Hepatocyte (in vitro differentiated cells): Measurements from ENCODE around the gene KIAA0753. TPM values are rescaled to one million over a fixed set of nuclear protein-coding genes. Genes with fewer than 3 reads are reported as not detected.

Source experiments
- DNase-seq: peaks from one replicate; pipeline ENCODE4 v3.0.0-alpha.2; 2016; ENCODE audit warnings: low spot score
- H2AFZ ChIP-seq: fragments of 200-600 bp; sonication (generic); 2 replicates; pipeline ENCODE4 v1.6.0; 2016; ENCODE audit warnings: antibody characterized with exemption, mild to moderate bottlenecking
- H3K27ac ChIP-seq: fragments of 200-600 bp; sonication (generic); 2 replicates; pipeline ENCODE4 v1.5.1; 2016; ENCODE audit warnings: mild to moderate bottlenecking
- H3K27me3 ChIP-seq: fragments of 200-600 bp; sonication (generic); 2 replicates; pipeline ENCODE4 v1.6.1; 2016
- H3K36me3 ChIP-seq: fragments of 200-600 bp; sonication (generic); replicated peaks from 2 replicates; pipeline ENCODE4 v1.5.1; 2016; ENCODE audit warnings: low read depth; ENCODE audit not compliant: insufficient read depth
- H3K4me1 ChIP-seq: fragments of 200-600 bp; sonication (generic); 2 replicates; pipeline ENCODE4 v1.5.1; 2016; ENCODE audit warnings: mild to moderate bottlenecking, moderate library complexity; ENCODE audit not compliant: insufficient read depth
- H3K4me2 ChIP-seq: fragments of 200-600 bp; sonication (generic); 2 replicates; pipeline ENCODE4 v1.6.0; 2016
- H3K4me3 ChIP-seq: fragments of 200-600 bp; sonication (generic); 2 replicates; pipeline ENCODE4 v1.5.1; 2016; ENCODE audit warnings: mild to moderate bottlenecking
- H3K79me2 ChIP-seq: fragments of 200-600 bp; sonication (generic); 2 replicates; pipeline ENCODE4 v1.6.0; 2017; ENCODE audit warnings: mild to moderate bottlenecking
- H3K9me2 ChIP-seq: fragments of 200-600 bp; sonication (generic); replicated peaks from 2 replicates; pipeline ENCODE4 v1.6.0; 2017; ENCODE audit warnings: mild to moderate bottlenecking; ENCODE audit not compliant: insufficient read depth
- H3K9me3 ChIP-seq: fragments of 200-600 bp; sonication (generic); 2 replicates; pipeline ENCODE4 v1.5.1; 2016; ENCODE audit warnings: low read depth, mild to moderate bottlenecking
- H4K20me1 ChIP-seq: fragments of 200-600 bp; sonication (generic); 2 replicates; pipeline ENCODE4 v1.6.0; 2016; ENCODE audit warnings: mild to moderate bottlenecking; ENCODE audit not compliant: insufficient read depth, poor library complexity, severe bottlenecking
- CTCF ChIP-seq: fragments of 200-600 bp; sonication (generic); IDR thresholded peaks from 2 replicates; pipeline ENCODE4 v1.5.1; 2016; ENCODE audit warnings: antibody characterized with exemption, mild to moderate bottlenecking; ENCODE audit not compliant: poor library complexity
- EZH2 ChIP-seq: fragments of 200-600 bp; sonication (generic); IDR thresholded peaks from 2 replicates; pipeline ENCODE4 v1.6.1; 2016; ENCODE audit warnings: antibody characterized with exemption, mild to moderate bottlenecking, borderline replicate concordance
- EZH2phosphoT487 ChIP-seq: fragments of 200-600 bp; sonication (generic); IDR thresholded peaks from one replicate; pipeline ENCODE4 v1.6.1; 2018; ENCODE audit warnings: antibody characterized with exemption, mild to moderate bottlenecking, low read depth, moderate library complexity; ENCODE audit not compliant: unreplicated experiment, severe bottlenecking
- WGBS: methylation state at CpG from one replicate; pipeline ENCODE4 v1.1.6; 2016; ENCODE audit warnings: low lambda C conversion rate; ENCODE audit errors: missing lambda C conversion rate; 5-methylcytosine and 5-hydroxymethylcytosine counted together
- polyA plus RNA-seq: library from polyadenylated mRNA; unstranded; fragments of >200 nt; fragmentation: Nextera tagmentation; extraction: Ambion mirVana; gene quantifications from 2 replicates; pipeline ENCODE4 v1.2.1, GENCODE V29; 2016
- total RNA-seq: library from RNA; depleted of rRNA; stranded (reverse); fragments of >200 nt; gene quantifications from 2 replicates; pipeline ENCODE4 v1.2.3, GENCODE V29; 2014

Gene KIAA0753
- total and polyA plus RNA-seq, 2 experiments from 2014 or later, result 6.0 to 12.0 TPM

GRCh38 chr17:6559753-6560215 lies 80.7 kb downstream of the KIAA0753 start:
- Histone ChIP-seq H3K4me2 (no peak overlapping the region), H3K9me2 (no peaks in the 10 kb centered on the region), H3K27ac (no peak overlapping the region), H3K4me3 (no peak overlapping the region), H2AFZ (no peak overlapping the region), H3K9me3 (no peaks in the 10 kb centered on the region), H3K27me3 (peaks cover 22% of the 10 kb centered on the region), H3K4me1 (peaks cover 11% of the 10 kb centered on the region), H3K36me3 (no peaks in the 10 kb centered on the region), H3K79me2 (no peaks in the 10 kb centered on the region), H4K20me1 (no peaks in the 10 kb centered on the region)
- WGBS, result 96% methylated on average over 5 of the region's 5 CpGs
- no peak for DNase-seq
- TF ChIP-seq EZH2phosphoT487 (no peak), EZH2 (no peak), CTCF (no peak)

- Histone ChIP-seq H3K4me2 (no peak overlapping the region), H3K27me3 (peaks cover 28% of the 10 kb centered on the region), H3K36me3 (no peaks in the 10 kb centered on the region), H3K27ac (no peak overlapping the region), H3K9me3 (no peaks in the 10 kb centered on the region), H3K4me1 (peaks cover 11% of the 10 kb centered on the region), H2AFZ (no peak overlapping the region), H3K4me3 (no peak overlapping the region), H3K79me2 (no peaks in the 10 kb centered on the region), H3K9me2 (no peaks in the 10 kb centered on the region), H4K20me1 (no peaks in the 10 kb centered on the region)
- DNase-seq, result no peak
- TF ChIP-seq EZH2phosphoT487, result no peak
- no peak for TF ChIP-seq CTCF
- TF ChIP-seq EZH2, result no peak
- WGBS, result 76% methylated on average over 11 of the region's 11 CpGs
Measured at GRCh38 chr17:6558932-6559752, 81.4 kb downstream of the KIAA0753 start.

- Histone ChIP-seq H3K4me1 (peaks cover 11% of the 10 kb centered on the region), H2AFZ (no peak overlapping the region), H3K9me2 (no peaks in the 10 kb centered on the region), H3K4me2 (no peak overlapping the region), H3K27me3 (peaks cover 28% of the 10 kb centered on the region), H3K9me3 (no peaks in the 10 kb centered on the region), H3K27ac (no peak overlapping the region), H3K79me2 (no peaks in the 10 kb centered on the region), H4K20me1 (no peaks in the 10 kb centered on the region), H3K36me3 (no peaks in the 10 kb centered on the region), H3K4me3 (no peak overlapping the region)
- 84% methylated on average over 6 of the region's 6 CpGs for WGBS
- TF ChIP-seq EZH2phosphoT487 (no peak), EZH2 (no peak), CTCF (no peak)
- DNase-seq, result no peak
Measured at GRCh38 chr17:6558276-6558675, 82.2 kb downstream of the KIAA0753 start.
